ENCODE measurements around the gene PLEKHG4.

Gene PLEKHG4

GRCh38 chr16:67260426-67261063 lies 18.8 kb upstream of the PLEKHG4 start:
- DNase-seq (ENCODE audit: extremely low spot score, insufficient read length, low read depth) (no peak), FAIRE-seq (peak; percentile 73)

GRCh38 chr16:67263201-67263600 lies 16.1 kb upstream of the PLEKHG4 start:
- no peak for DNase-seq (ENCODE audit: extremely low spot score, insufficient read length, low read depth)
- no peak for FAIRE-seq

- DNase-seq (ENCODE audit: extremely low spot score, insufficient read length, low read depth): no peak
- FAIRE-seq: no peak
Observed at GRCh38 chr16:67264277-67264676, 15.1 kb upstream of the PLEKHG4 start.

GRCh38 chr16:67264866-67265265 lies 14.5 kb upstream of the PLEKHG4 start:
- FAIRE-seq: no peak
- no peak for DNase-seq (ENCODE audit: extremely low spot score, insufficient read length, low read depth)

- no peak for FAIRE-seq
- DNase-seq (ENCODE audit: extremely low spot score, insufficient read length, low read depth): no peak
Observed at GRCh38 chr16:67265834-67266233, 13.5 kb upstream of the PLEKHG4 start.

GRCh38 chr16:67268136-67268579 lies 11.2 kb upstream of the PLEKHG4 start:
- FAIRE-seq (no peak), DNase-seq (ENCODE audit: extremely low spot score, insufficient read length, low read depth) (no peak)

- no peak for DNase-seq (ENCODE audit: extremely low spot score, insufficient read length, low read depth)
- no peak for FAIRE-seq
Observed at GRCh38 chr16:67269766-67270165, 9.6 kb upstream of the PLEKHG4 start.

- FAIRE-seq (no peak), DNase-seq (ENCODE audit: extremely low spot score, insufficient read length, low read depth) (no peak)
Observed at GRCh38 chr16:67270931-67271338, 8.4 kb upstream of the PLEKHG4 start.

GRCh38 chr16:67271446-67271845 lies 7.9 kb upstream of the PLEKHG4 start:
- FAIRE-seq: no peak
- DNase-seq (ENCODE audit: extremely low spot score, insufficient read length, low read depth): no peak

GRCh38 chr16:67275321-67275720 lies 4.0 kb upstream of the PLEKHG4 start:
- DNase-seq (ENCODE audit: extremely low spot score, insufficient read length, low read depth): no peak
- no peak for FAIRE-seq

- DNase-seq (ENCODE audit: extremely low spot score, insufficient read length, low read depth): no peak
- no peak for FAIRE-seq
Observed at GRCh38 chr16:67277294-67277998, 1.9 kb upstream of the PLEKHG4 start.

GRCh38 chr16:67277999-67278772 lies 1.1 kb upstream of the PLEKHG4 start:
- no peak for DNase-seq (ENCODE audit: extremely low spot score, insufficient read length, low read depth)
- FAIRE-seq: no peak

- peak; percentile 58 for DNase-seq (ENCODE audit: extremely low spot score, insufficient read length, low read depth)
- peak; percentile 21 for FAIRE-seq
Observed at GRCh38 chr16:67278773-67279295, 498 bp upstream of the PLEKHG4 start.

GRCh38 chr16:67280090-67281015 lies 1.0 kb downstream of the PLEKHG4 start:
- DNase-seq (ENCODE audit: extremely low spot score, insufficient read length, low read depth) (no peak), FAIRE-seq (no peak)

- no peak for FAIRE-seq
Observed at GRCh38 chr16:67281536-67282446, 2.5 kb downstream of the PLEKHG4 start.

GRCh38 chr16:67282447-67282805 lies 3.1 kb downstream of the PLEKHG4 start:
- no peak for DNase-seq (ENCODE audit: extremely low spot score, insufficient read length, low read depth)
- no peak for FAIRE-seq

More at GRCh38 chr16:67281536-67282446, 2.5 kb downstream of the PLEKHG4 start:
- DNase-seq (ENCODE audit: extremely low spot score, insufficient read length, low read depth): no peak

GRCh38 chr16:67283039-67283825 lies 3.9 kb downstream of the PLEKHG4 start:
- no peak for DNase-seq (ENCODE audit: extremely low spot score, insufficient read length, low read depth)
- FAIRE-seq: no peak

All from GM18507 (cell line).